ENCODE results near the gene F2RL1.
"Not testable (repeated sequence)": the region's sequence is repeated elsewhere in the genome, so short reads cannot be mapped to it uniquely, and the experiment has no call there.

Gene F2RL1

GRCh38 chr5:76807296-76807695 lies 11.5 kb upstream of the F2RL1 start:
- DNase-seq, result no peak

- no peak for DNase-seq
These were observed 10.6 kb upstream of the F2RL1 start for GRCh38 chr5:76808141-76808691.

GRCh38 chr5:76809141-76809540 lies 9.7 kb upstream of the F2RL1 start:
- DNase-seq, result no peak

GRCh38 chr5:76810236-76810635 lies 8.6 kb upstream of the F2RL1 start:
- DNase-seq, result no peak

GRCh38 chr5:76811214-76811613 lies 7.6 kb upstream of the F2RL1 start:
- no peak for DNase-seq

GRCh38 chr5:76812209-76812608 lies 6.6 kb upstream of the F2RL1 start:
- DNase-seq, result not testable (repeated sequence)

- no peak for DNase-seq
These were observed 4.8 kb upstream of the F2RL1 start for GRCh38 chr5:76813982-76814562.

- no peak for DNase-seq
These were observed 2.6 kb upstream of the F2RL1 start for GRCh38 chr5:76816110-76816831.

GRCh38 chr5:76819851-76820525 lies 1.2 kb downstream of the F2RL1 start:
- no peak for DNase-seq

GRCh38 chr5:76820526-76820890 lies 1.7 kb downstream of the F2RL1 start:
- DNase-seq, result no peak

- no peak for DNase-seq
These were observed 2.3 kb downstream of the F2RL1 start for GRCh38 chr5:76821136-76821535.

- not testable (repeated sequence) for DNase-seq
These were observed 3.4 kb downstream of the F2RL1 start for GRCh38 chr5:76822105-76822731.

GRCh38 chr5:76826416-76826815 lies 7.6 kb downstream of the F2RL1 start:
- not testable (repeated sequence) for DNase-seq

- DNase-seq, result no peak
These were observed 12.3 kb downstream of the F2RL1 start for GRCh38 chr5:76831110-76831452.

GRCh38 chr5:76836181-76836580 lies 17.4 kb downstream of the F2RL1 start:
- no peak for DNase-seq

GRCh38 chr5:76836585-76836984 lies 17.8 kb downstream of the F2RL1 start:
- DNase-seq, result no peak

- DNase-seq, result no peak
These were observed 19.8 kb downstream of the F2RL1 start for GRCh38 chr5:76838481-76839261.

- DNase-seq, result no peak
These were observed 22.5 kb downstream of the F2RL1 start for GRCh38 chr5:76841361-76841760.

GRCh38 chr5:76845890-76846289 lies 27.1 kb downstream of the F2RL1 start:
- no peak for DNase-seq

GRCh38 chr5:76849419-76850291 lies 30.8 kb downstream of the F2RL1 start, which contains the start of gene S100Z:
S100Z (plus strand) TSS chr5:76850014; CDS start chr5:76875360, 25,346 bp downstream.
- DNase-seq, result peak; percentile 97

GRCh38 chr5:76850543-76851145 lies 31.8 kb downstream of the F2RL1 start:
- DNase-seq, result no peak
